ENCODE measurements around the gene NR6A1. TPM values are rescaled to one million over a fixed set of nuclear protein-coding genes. Genes with fewer than 3 reads are reported as not detected.

Gene NR6A1
- total RNA-seq, 1 experiment from 2014 or later, result 99.3 TPM

DNA sequence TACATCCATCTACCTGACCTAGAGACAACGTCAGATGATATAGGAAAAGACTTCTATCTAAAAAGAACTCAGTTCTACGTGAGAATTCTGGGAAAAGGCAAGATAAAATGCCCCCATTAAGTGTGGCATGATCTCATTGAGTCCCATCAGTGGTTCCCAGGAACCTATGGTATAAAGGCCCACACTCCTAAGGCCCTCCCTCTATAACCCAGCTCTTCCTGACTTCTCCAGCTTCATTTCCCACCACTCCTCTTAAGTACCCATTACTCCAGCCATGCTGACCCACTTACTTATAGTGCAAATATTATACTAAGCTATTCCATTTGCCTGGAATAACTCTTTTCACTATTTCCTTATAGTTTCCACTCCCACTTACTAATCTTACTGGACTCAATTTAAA is 168.5 kb downstream of the NR6A1 start:
- H2BK5ac ChIP-seq (ENCODE audit: insufficient read length, low read length), result no peak overlapping the region
- no CpG with 5 or more reads among the region's 2 CpGs for WGBS (ENCODE audit: extremely low coverage, insufficient read length, low lambda C conversion rate)
- H3K79me1 ChIP-seq (ENCODE audit: insufficient read depth, low read depth, low read length, poor library complexity, severe bottlenecking), result peaks cover 3% of the 10 kb centered on the region
- no peak overlapping the region for H2BK15ac ChIP-seq (ENCODE audit: low read depth, low read length)
- H3K36me3 Mint-ChIP-seq (ENCODE audit: insufficient read depth in 1 of 3, low read depth in 3 of 3), result peaks cover 7 to 10% (median 7%) of the 10 kb centered on the region in 3 experiments; a peak in 6 of 7 replicates
- H4K91ac ChIP-seq (ENCODE audit: insufficient read length, low read depth, low read length), result no peak overlapping the region
- H3K23me2 ChIP-seq (ENCODE audit: insufficient read length, low read depth, low read length, poor library complexity, severe bottlenecking), result no peaks in the 10 kb centered on the region
- H3K14ac ChIP-seq (ENCODE audit: insufficient read depth, low read length), result no peak overlapping the region
- TF ChIP-seq, protein P1, sequence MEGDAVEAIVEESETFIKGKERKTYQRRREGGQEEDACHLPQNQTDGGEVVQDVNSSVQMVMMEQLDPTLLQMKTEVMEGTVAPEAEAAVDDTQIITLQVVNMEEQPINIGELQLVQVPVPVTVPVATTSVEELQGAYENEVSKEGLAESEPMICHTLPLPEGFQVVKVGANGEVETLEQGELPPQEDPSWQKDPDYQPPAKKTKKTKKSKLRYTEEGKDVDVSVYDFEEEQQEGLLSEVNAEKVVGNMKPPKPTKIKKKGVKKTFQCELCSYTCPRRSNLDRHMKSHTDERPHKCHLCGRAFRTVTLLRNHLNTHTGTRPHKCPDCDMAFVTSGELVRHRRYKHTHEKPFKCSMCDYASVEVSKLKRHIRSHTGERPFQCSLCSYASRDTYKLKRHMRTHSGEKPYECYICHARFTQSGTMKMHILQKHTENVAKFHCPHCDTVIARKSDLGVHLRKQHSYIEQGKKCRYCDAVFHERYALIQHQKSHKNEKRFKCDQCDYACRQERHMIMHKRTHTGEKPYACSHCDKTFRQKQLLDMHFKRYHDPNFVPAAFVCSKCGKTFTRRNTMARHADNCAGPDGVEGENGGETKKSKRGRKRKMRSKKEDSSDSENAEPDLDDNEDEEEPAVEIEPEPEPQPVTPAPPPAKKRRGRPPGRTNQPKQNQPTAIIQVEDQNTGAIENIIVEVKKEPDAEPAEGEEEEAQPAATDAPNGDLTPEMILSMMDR (conservative IDR thresholded peaks at IDR 0.05), result no peak
- 0 out of 2 replicates have a peak, but pooled peaks cover 2% of the 10 kb centered on the region for H3K4me1 ChIP-seq (ENCODE audit: insufficient read depth, low read length)
- H3K27me3 ChIP-seq (ENCODE audit: insufficient read depth, low read length), result no peaks in the 10 kb centered on the region
- H2BK120ac ChIP-seq (ENCODE audit: low read depth, low read length, poor library complexity, severe bottlenecking), result no peak overlapping the region
- DNase-seq, result no peak
- no peak overlapping the region for H2BK12ac ChIP-seq (ENCODE audit: insufficient read length, low read depth, low read length)
- H3K4me2 ChIP-seq (ENCODE audit: insufficient read depth, insufficient read length, low read length), result no peak overlapping the region
- peak overlapping the region in 1 of 3 experiments; percentile 25; a peak in 1 of 7 replicates for H3K27ac Mint-ChIP-seq
- peaks cover 0 to 3% of the 10 kb centered on the region in 2 experiments; a peak in 1 of 5 replicates for H3K9me3 Mint-ChIP-seq
- no peaks in the 10 kb centered on the region for H4K20me1 ChIP-seq (ENCODE audit: control insufficient read depth, insufficient read depth, insufficient read length)
- no peak overlapping the region for H3K27ac ChIP-seq (ENCODE audit: insufficient read length, low read depth, low read length)
- H4K5ac ChIP-seq (ENCODE audit: insufficient read length, low read depth, low read length), result no peak overlapping the region
- no peak overlapping the region for H3K23ac ChIP-seq (ENCODE audit: insufficient read length, low read depth, low read length)
- H2AK5ac ChIP-seq (ENCODE audit: insufficient read length, low read length), result no peak overlapping the region
- H3K18ac ChIP-seq (ENCODE audit: insufficient read length, low read depth, low read length), result no peak overlapping the region
- no peak overlapping the region for H2AFZ ChIP-seq (ENCODE audit: low read length)
- no peak overlapping the region for H3K4me3 Mint-ChIP-seq
- no peaks in the 10 kb centered on the region for H3K27me3 Mint-ChIP-seq (ENCODE audit: low read depth)
- no peak overlapping the region for H4K8ac ChIP-seq (replicated peaks; ENCODE audit: insufficient read length, low read depth, low read length)
- no peaks in the 10 kb centered on the region for H3K79me2 ChIP-seq (ENCODE audit: insufficient read depth, low read length)
- no peak overlapping the region for H2BK20ac ChIP-seq (ENCODE audit: low read depth, low read length, poor library complexity, severe bottlenecking)
- H3K4ac ChIP-seq (ENCODE audit: low read depth, low read length), result no peak overlapping the region
- peaks cover 29 to 34% of the 10 kb centered on the region in 2 experiments for H3K4me1 Mint-ChIP-seq
- no peak overlapping the region for H3T11ph ChIP-seq (ENCODE audit: low read length)
- H3K9me3 ChIP-seq (ENCODE audit: control insufficient read depth, low read depth, low read length), result no peaks in the 10 kb centered on the region
- no peak overlapping the region for H3K9ac ChIP-seq (ENCODE audit: extremely low read depth, insufficient read length, low read length)
- no peak overlapping the region for H3K56ac ChIP-seq (ENCODE audit: insufficient read length, low read depth, low read length)

All from H9 (cell line).